ENCODE measurements around the gene INHBE.
"Not testable (repeated sequence)": the region's sequence is repeated elsewhere in the genome, so short reads cannot be mapped to it uniquely, and the experiment has no call there.

Gene INHBE

DNA sequence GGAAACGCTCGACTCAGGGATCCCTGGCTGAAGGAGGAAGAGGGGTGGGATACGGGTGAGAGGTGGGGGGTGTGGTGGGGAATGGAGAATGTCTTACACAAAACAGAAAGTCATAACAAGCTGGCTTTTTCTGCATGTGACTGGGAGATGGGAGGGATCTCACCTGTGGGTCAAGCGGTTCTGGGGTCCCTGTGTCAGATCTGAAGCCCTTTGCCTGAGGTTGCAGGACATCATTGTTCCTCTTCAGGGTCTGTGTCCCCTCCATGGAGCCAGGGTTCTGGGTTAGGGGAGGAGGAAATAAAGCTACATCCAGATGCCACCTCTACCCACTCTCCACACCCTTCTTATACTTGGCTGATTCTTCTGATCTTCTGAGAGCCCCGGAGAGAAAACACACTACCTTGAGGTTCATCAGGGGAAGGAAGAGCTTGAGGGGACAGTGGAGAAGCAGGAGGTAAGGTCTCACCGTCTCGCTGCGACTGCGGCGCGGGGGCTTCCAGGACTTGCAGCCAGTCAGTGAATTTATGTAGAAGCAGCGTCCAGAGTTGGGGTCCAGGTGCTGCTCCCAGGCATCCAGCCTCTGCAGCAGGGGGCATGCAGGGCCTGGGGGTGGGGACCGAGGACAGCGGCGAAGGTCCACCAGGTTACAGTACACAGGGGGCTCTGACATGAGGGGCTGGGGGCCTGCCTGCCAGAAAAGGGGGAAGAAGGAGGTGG, 22.0 kb downstream of the INHBE start:
- no peak for FAIRE-seq

DNA sequence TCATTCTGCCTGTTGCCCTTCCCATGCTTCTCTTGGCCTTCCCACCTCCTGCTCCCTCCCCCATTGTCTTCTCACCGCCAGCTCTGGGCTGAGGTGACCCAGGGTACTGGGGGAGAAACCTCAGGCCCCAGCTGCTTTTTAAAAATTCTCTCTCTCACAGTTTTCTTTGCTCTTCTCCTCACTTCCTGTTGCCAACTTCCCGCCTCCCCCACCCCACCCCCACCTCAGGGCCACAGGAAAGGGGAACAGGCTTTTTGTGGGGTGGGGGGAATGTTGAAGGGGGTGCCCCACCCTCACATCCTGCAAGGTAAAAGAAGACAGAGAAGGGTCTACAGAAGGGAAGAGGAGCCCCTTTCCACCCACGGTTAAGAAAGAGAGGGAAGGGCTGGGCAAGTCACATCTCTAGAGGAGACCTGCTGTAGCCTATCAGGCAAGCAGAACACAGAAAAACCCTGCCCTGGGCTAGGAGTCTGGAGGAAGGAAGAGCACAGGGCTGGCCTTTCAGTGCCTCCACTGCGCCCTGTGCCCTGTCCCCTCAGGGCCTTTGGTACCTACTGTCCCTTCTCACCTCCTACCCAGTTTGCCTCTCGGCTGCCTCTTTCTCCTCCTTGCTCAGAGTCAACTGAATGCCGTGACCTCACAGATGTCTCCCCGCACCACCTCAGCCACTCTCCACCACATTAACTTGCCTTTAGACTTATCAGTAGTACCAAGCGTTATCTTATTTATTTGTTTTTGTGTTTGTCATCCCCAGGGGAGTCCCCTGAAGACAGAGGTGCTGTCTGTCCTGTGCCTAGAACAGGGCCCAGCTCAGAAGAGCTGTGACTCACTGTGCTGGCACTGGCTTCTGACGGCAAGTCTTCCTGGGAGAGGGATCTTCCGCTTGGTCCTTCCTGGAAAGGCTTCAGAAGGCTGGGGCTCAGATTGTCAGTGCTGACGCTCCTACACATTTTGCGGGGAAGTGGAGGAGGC, 22.9 kb downstream of the INHBE start:
- no peak for FAIRE-seq

- no peak for FAIRE-seq
These were observed 23.9 kb downstream of the INHBE start for GRCh38 chr12:57479043-57479375.

DNA sequence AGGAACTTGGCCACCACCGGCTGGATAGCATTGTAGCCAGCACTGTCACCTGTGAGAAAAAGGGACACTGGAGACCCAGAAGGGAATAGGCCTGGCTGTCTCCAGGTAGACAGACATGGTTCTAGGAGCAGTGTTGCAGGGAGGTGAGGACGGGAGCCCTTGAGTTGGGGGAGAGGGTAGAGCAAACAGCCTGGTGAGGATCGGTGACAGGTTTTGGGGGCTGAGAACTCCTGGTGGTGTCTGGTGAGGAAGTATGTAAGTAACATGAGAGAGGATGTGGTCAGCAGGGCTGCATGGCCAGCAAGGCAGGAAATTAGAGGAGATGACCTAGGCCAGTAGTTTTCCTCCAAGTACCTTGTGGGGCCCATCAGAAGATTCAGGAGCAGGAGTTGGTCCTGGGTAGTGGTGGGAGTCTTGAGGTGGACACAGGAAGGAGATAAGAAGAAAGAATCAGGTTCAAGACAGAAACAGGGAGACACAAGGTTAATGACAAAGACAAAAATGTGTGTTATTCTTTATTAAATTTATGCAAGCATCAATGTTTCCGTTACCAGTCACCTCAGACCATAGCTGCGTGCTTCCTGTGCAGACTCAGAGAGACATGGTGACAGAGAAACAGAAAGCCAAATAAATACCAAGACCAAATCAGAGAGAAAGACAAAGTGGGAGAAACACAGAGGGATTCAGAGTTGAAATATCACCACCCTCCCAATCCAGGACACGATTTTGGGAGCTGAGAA, 24.4 kb downstream of the INHBE start, which contains the start of gene ARHGAP9:
ARHGAP9 (minus strand) TSS at position 491 of the 740 bp plus-strand sequence; CDS start at position 31, 460 bp downstream.
- no peak for FAIRE-seq

GRCh38 chr12:57481671-57482070, 26.6 kb downstream of the INHBE start:
- FAIRE-seq, result no peak

- no peak for FAIRE-seq
These were observed 28.4 kb downstream of the INHBE start for GRCh38 chr12:57483466-57483865.

DNA sequence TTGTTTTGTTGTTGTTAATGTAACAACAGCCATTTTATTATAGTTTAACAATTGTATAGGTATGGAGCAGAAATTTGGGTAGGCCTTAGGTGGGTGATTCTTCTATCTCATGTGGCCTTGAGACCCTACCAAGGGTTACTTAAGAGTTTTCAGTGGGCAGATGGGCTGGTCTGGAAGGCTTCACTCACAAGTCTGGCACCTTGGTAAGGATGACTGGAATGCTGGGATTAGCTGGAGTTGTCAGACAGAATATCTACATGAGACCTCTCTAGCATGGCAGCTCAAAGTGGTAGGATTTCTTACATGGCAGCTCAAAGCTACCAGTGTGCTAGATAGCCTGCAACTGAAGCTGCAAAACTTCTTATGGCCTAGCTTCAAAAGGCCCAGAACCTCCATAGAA, 30.6 kb downstream of the INHBE start:
- FAIRE-seq, result no peak

DNA sequence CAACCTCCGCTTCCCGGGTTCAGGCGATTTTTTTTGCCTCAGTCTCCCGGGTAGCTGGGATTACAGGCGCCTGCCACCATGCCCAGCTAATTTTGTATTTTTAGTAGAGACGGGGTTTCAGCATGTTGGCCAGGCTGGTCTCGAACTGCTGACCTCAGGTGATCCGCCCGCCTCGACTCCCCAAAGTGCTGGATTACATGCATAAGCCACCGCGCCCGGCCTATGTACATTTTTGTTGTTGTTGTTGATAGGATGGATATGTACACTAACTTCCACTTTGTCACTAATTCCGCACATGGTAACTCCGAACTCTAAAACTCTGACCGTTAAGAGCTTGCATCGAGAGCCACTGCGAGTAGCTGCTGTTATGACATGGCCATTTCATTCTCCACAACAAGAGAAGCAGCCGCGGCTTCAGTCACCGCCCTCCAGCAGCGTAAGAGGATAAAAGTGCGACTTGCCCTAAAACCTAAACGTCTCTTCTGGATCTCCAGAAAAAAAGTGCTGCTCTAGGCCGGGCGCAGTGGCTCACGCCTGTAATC, 32.0 kb downstream of the INHBE start:
- no peak for FAIRE-seq

GRCh38 chr12:57487597-57488401, 32.7 kb downstream of the INHBE start, which contains the start of gene MARS1:
Gene MARS1, plus strand, starts transcription at chr12:57488068. Its CDS starts 23 bp downstream, at chr12:57488091.
- FAIRE-seq, result peak; percentile 81

GRCh38 chr12:57488402-57489156, 33.5 kb downstream of the INHBE start:
- FAIRE-seq, result no peak

DNA sequence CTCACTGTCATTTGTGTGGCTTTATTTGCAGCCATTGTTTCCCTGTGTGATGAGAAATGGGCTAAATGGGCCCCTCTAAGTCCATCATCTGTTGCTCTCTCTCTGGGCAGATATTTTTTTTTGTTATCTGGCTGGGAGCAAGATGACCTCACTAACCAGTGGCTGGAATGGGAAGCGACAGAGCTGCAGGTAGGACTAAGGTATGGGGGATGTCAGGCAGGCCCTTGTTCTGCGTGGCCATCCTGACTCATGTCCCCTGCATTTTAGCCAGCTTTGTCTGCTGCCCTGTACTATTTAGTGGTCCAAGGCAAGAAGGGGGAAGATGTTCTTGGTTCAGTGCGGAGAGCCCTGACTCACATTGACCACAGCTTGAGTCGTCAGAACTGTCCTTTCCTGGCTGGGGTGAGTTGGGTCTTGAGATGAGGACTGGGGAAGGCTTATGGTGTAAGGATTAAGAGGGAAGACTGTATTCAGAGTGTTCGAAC, 34.1 kb downstream of the INHBE start:
- FAIRE-seq, result no peak

DNA sequence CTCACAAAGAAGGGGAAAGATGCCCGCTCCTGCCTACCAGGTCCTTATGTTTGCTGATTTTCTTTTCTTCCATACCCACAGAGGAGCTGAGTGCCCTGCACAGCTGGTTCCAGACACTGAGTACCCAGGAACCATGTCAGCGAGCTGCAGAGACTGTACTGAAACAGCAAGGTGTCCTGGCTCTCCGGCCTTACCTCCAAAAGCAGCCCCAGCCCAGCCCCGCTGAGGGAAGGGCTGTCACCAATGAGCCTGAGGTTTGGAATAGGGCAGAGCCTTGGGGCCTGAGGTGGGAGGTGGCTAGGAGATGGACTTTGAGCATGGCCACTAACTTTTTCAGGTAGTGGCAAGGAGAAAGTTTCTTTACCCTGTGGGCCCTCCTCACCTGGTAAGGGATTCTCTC, 35.0 kb downstream of the INHBE start:
- FAIRE-seq, result no peak

DNA sequence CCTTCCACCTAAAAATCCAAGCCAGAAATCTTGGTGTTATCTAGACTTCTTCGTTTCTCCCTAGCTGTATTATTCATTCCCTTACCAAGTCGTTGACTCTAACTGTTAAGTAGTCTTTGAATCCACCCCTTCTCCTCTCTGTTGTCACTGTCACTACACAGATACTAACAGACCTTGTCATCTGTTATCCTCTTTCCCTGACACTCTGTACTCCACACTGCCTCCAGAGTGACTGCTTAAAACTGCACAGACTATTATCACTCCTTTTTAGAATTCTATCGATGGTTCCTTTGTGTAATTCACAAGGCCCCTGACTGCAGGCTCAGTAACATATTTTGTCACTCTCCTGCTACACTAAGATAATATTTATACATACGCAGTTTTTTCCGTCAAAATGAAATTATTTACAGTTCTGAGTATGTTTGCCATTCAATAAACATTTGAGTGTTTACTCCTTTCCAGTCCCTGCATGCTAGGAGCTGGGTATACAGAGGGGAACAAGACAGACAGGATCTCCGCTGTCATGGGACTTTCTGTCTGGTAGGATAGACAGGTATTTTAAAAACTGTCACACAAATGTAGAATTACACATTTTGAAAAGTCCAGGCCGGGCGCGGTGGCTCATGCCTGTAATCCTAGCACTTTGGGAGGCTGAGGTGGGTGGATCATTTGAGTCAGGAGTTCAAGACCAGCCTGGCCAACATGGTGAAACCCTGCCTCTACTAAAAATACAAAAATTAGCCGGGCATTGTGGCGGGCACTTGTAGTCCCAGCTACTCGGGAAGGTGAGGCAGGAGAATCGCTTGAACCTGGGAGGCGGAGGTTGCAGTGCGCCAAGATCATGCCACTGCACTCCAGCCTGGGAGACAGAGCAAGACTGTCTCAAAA, 36.5 kb downstream of the INHBE start:
- no peak for FAIRE-seq

GRCh38 chr12:57495051-57495701, 40.1 kb downstream of the INHBE start:
- not testable (repeated sequence) for FAIRE-seq

- FAIRE-seq, result no peak
These were observed 41.7 kb downstream of the INHBE start for GRCh38 chr12:57496822-57497221.

DNA sequence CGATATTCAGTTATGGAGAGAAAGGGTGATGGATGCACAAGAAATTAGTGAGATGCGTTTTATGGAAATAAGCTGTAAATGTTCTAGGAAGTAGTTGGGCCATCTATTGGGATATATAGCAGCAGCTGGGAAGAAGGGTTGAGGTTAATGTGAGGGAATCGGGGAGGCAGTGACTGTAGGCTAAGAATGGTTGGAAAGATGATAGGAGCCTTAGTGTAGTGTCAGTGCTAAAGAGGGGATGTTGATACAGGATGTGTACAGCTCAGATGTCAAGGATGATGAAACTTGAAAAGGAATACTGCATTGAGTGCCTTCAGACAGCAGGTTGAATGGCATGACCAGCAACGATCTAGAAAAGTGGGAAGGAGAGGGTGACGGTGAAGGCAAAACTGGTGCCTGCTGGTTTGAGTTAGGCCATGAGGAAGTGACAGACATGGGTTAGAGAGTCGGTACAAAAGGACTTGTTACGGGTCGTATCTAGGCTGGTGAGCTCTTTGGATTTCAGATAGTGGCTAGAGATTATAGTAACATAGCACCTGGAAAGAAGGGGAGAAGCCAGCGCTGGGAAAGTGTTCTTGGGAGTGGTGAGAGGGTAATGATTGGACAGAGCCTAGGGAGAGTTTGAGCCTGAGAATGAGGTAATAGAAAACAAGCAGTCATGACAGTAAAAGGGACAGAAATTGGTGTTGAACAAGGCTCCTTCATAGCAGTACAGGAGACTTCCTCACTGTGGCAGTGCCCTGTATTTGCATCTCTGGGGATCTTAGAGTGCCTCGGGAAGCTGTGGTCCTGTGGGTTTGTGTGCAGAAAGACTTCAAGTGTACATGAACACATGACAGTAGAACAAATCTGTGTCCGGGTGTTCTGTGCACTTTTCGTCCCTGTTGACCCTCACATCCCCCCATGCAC, 42.4 kb downstream of the INHBE start:
- FAIRE-seq, result no peak

DNA sequence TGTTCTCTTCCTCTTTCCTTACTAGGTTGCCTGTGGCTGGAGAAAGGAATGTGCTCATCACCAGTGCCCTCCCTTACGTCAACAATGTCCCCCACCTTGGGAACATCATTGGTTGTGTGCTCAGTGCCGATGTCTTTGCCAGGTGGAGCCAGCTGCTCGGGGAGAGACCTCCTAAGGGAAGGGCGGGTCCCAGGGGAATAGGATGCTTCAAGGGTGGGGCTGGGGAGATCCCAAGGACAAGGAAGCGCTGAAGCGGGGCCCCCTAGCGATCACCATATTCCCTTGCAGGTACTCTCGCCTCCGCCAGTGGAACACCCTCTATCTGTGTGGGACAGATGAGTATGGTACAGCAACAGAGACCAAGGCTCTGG, 43.0 kb downstream of the INHBE start:
- FAIRE-seq, result no peak

DNA sequence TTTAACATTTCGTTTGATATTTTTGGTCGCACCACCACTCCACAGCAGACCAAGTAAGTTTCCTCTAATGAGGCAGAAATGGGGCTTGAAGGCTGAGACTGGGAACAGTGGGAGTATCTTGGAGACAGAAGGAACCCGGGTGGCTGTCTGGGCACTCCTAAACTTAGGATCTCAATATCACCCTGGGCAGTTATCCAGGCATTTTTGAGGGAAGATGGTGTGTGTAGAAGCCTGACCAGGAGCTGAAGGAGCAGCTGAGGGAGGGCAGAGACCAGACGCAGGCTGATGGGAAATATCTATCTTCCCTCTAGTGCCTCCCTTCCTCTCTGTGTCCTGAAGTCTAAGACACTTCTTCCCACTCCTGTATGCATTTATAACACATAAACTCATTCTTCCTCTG, 43.5 kb downstream of the INHBE start:
- no peak for FAIRE-seq

Measured in islet of Langerhans (tissue), 1 donor.